NCI-H2081 treated with DMSO at 0.1 percent for 48 hours (cell line): ENCODE results near the gene LRBA.
"Not testable (repeated sequence)": the region's sequence is repeated elsewhere in the genome, so short reads cannot be mapped to it uniquely, and the experiment has no call there.

Experiments
- DNase-seq: peaks from one replicate; lab custom pipeline; 2025; lab: John Stamatoyannopoulos, UW

Gene LRBA

DNA sequence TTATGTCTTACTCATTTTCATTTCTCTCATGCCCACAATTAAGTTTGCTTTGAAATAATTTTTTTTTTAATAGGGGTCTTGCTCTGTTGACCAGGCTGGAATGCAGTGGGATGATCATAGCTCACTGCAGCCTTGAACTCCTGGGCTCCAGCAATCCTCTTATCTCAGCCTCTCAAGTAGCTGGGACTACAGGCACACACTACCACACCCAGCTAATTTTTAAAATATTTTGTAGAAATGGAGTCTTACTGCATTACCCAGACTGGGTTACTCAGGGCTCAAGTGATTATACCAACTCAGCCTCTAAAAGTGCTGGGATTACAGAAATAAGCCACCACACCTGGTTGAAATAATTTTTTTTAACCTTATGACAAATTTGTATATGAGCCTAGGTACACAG is 452.3 kb downstream of the LRBA start:
- no peak for DNase-seq

DNA sequence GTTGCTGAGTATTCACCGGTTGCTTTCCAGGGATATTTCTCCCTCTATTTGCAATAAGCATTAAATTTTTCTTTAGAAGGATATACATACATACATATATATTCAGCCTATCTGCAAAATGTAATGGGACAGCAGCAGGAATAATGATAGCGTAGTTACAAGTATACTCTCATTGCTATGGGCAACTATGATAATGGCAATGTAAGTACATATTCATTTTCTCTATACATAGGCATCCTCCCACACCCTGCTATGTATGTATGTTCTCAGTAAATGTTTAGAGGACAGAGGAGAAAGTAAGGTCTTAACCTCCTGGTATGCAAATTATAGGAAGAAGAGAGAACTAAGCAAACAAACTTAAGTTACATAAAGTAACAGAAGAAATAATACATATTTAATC is 452.8 kb downstream of the LRBA start:
- DNase-seq = no peak

DNA sequence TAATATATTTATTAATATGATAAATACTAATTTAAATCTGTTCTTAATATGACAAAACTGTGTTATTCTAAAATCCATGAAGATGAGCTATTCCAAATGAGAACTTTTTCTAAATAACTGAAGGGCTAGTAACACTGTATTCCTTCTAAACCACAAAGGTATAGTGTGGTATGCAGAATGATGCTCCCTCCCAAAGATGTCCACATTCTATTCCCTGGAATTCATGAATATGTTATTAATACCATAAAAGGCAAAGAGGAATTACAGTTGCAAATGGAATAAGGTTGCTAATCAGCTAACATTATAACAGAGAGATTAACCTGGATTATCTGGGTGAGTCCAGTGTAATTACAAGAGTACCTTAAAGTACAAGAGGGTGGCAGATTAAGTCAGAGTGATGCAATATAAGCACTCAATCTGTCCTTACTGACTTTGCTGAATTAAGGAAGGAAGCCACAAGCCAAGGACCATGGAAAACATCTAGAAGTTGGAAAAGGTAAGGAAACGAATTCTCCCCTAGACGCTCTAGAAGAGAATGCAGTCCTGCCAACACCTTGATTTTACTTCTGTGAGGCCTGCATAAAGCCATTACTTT is 453.8 kb downstream of the LRBA start:
- no peak for DNase-seq

DNA sequence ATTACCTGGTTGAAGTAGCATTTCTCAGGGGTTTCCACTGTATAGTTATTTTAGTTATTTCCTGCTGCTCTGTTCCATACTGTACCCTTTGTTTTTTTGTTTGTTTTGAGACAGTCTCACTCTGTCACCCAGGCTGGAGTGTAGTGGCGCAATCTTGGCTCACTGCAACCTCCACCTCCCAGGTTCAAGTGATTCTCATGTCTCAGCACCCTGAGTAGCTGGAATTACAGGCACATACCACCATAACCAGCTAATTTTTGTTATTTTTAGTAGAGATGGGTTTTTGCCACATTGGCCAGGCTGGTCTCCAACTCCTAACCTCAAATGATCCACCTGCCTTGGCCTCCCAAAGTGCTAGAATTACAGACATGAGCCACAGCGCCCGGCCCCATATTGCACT is 457.3 kb downstream of the LRBA start:
- DNase-seq = not testable (repeated sequence)

DNA sequence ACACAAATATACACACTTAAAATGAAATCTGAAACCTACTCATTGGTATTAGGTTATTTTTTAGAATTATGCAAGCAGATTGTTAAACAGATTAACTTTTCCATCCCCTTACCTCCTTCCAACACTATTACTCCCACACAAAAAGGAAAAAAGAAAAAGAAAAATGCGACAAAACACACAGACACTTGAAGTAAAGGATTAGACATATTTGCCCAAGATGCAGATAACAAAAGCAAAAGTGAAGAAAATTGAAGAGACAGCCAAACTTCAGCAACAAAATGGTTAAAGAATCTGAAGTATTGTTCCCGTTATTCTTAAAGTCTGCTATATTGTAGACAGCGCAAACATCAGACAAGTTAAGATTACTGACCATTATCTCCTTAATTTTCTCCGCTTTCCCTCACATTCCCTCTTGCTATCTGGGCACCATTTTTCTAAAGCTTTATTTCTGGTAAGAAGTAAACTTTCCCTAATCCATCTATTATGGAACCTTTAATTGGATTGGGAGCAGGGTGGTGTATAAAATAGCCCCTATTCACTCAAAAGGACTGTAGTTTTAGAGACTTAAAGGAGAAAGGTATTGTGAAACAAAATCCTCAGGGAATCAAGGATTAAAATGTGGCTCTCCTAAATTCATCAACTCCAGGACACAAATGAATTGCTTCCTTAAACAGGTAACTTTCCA is 467.8 kb downstream of the LRBA start:
- no peak for DNase-seq

DNA sequence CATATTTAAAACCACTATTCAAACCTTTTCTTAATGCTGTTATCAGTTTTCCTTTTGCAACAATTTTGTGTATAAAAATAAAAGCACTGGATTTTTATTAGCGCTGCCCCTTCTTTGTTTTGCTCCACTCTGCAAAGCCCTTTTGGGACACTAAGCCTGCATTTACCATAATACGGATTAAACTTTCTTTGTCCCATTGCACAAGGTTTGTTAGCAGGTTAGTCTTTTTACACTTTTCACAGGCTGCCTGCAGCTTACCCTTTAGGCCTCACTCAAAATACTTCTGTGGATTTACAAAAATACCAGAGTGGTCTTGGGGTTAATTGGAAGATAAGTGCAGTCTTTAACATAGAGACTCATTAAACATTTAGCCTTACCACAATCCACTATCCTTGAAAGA is 468.8 kb downstream of the LRBA start:
- DNase-seq = no peak

DNA sequence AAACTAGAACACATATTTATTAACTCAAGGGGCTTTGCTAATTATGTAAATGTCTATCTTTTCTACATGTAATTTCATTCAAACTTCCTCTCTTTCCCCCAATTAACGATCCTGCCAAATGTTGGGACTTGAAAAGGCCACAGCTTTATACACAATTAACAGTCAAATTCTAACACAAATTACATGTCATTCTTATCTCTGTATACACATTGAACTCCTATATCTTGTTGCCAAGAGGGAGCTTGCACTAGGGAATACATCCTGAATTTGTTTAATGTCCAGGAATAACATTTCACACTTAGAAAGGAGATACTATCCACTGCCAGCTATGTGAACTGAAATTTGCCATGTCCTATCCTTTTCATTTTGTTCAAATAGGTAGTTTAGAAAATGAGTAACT is 472.0 kb downstream of the LRBA start:
- no peak for DNase-seq

DNA sequence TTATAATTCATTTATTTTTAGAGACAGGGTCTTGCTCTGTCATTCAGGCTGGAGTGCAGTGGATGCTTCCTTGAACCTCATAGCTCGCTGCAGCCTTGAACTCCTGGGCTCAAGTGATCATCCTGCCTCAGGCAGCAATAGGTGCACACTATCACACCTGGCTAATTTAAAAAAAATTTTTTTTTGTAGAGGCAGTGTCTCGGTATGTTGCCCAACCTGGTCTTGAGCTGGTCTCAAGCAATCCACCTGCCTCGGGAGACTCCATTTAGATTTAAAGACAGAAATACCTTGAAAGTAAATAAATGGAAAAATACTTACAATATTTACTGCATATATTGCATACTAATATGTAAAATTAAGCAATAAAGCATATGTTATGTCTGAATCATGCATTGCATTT is 473.4 kb downstream of the LRBA start:
- DNase-seq = no peak

DNA sequence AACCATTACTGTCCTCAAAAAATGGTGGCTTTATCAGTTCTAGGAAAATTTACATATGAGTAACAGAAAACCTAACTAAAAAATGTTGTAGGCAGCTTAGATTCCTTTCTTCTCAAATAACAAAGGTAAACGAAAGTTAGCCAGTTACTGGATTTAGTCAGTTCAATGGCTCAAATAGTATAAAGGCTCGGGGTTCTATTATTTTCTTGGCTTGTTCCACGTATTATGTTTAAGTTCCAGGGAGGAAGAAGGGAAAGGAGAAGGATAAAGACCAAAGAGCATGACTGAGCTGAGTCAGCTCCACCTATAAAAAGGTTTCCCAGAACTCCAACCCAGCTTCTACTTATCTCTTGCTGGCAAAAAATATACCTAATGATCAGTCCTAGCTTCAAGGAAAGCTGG is 474.1 kb downstream of the LRBA start:
- DNase-seq = no peak

DNA sequence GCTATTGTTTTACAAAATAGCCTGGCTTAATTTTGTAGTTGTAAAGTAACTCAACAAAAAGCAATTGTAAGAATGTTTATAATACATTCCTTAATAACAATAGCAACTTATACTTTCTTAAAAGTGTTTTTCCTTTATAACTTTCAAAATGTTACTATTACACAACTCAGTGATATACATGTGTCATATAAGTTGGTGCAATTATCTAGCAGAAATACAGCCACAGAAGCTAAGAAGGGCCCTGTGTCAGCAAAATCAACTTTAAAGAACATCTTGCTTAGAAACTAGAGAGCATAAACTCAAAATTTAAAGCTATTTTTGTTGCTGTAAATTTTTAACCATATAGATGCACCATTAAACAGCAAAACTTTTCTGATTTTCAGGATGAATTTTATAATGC is 474.5 kb downstream of the LRBA start:
- no peak for DNase-seq

DNA sequence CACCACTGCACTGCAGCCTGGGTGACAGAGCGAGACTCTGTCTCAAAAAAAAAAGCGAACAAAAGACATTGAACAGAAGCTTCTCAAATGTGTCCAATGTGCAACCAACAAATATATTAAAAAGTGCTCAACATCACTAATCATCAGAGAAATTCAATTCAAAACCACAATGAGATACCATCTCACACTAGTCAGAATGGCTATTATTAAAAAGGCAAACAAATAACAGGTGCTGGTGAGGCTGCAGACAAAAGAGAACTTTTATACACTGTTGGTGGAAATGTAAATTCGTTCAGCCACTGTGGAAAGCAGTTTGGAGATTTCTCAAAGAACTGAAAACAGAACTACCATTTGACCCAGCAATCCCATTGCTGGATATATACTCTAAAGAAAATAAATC is 477.2 kb downstream of the LRBA start:
- not testable (repeated sequence) for DNase-seq

DNA sequence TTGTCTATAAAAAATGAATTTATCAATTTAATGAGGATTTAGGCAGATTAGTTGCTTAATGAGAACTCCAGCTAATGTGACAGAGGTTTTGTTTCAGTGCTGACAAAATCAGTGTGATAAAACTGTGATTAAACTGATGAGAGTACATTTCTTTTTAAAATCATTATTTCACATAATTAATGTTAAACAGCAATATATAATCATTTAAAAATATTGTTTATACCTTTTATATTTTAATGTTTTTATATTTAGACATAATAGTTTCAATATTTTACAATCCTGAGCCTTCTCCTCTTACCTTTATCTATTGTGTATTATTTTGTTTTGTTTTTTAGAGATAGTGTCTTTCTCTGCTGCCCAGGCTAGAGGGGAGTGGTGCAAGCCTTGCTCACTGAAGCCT is 480.3 kb downstream of the LRBA start:
- DNase-seq = no peak

DNA sequence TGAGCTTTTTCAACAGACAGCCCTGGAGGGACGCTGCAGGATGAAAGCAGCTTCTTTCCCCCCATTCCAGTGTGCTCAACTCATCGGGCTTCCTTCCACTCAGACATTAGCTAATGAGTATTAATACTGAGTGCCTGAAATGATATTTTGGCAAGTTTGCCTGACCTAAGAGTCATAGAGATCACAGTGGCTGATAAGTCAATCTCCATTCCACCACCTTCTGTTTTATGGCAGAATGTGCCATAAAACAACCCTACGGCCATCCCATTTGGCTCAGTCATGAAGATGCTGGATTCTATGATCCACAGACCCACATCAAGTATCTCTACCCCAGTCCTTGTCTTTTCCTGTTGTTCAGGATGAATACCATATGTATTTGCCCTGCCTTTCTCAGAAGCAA is 481.4 kb downstream of the LRBA start:
- no peak for DNase-seq

DNA sequence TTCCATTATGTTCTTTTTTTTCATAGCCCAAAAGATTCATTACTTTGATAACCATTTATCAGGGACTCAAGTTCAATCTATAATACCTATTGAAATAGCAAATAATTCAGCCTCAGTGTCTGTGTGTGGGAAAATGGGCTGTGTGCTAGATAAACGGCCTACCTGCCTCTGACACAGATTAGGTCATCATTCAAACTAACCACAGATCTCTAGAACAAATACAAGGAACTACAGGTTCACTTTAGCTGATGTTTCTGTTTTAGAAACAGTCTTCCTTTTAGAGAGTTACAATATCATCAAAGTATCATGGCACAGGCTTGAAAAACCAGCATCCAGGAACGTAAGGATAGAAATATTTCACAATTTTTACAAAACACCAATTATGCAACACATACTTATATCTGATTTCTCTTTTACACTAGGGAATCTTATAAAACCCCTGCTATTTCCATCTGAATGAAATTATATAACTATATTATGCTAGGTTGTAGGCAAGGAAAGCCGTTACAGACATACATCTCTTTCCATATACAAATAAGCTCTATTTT is 489.7 kb downstream of the LRBA start:
- no peak for DNase-seq

DNA sequence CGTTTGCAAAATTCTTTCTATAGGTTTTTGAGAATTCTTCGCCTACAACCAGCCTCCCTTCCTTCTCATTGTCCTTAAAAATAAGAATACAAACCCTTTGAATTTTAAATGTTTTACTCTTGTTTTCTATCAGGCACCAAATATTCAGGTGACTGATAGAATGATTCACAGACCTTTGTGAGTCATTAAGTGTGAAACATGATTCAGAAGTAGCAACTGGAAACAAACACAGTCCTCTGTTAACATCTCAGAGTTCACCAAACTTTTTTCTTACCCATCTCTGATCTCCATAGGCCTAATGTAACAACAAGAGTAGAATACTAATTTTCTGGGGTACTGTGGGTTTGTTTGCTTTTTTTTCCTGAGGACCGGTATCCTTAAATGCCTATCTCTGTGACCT is 496.5 kb downstream of the LRBA start:
- DNase-seq = no peak

DNA sequence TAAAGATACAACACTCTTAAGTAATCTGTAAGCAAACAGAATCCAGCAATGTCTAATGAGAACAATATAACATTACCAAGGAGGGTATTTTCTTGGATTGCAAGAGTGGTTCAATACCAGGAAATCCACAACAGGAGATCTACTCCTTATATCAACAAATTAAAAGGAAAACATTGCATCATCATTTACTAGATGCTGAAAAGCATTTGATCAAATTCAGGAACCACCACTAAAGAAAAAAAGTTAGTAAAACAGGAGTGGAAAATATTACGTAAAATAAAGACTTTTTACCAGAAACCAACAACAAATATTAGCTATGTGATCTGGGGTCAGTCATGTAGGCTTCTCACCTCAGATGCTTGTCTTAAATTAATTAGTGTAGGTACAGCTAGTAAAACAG is 499.9 kb downstream of the LRBA start:
- DNase-seq = no peak

DNA sequence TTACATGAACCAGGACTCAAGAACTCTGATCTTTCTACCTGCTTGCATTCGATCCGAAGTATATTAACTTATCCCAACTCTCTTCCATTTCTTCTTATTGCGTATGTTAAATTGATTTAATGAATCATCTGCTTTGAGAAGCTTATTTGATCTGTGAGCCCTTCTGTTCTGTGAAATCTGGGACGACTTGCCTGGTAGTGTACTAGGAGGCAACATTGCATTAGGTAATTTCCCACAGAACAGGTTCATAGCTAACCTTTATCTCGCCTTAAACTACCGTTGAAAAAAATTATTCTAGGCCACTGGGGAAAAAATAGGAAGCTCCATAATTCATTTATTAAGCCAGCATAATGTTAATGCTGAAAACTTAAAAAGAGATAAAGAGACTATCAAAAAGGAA is 500.4 kb downstream of the LRBA start:
- no peak for DNase-seq

DNA sequence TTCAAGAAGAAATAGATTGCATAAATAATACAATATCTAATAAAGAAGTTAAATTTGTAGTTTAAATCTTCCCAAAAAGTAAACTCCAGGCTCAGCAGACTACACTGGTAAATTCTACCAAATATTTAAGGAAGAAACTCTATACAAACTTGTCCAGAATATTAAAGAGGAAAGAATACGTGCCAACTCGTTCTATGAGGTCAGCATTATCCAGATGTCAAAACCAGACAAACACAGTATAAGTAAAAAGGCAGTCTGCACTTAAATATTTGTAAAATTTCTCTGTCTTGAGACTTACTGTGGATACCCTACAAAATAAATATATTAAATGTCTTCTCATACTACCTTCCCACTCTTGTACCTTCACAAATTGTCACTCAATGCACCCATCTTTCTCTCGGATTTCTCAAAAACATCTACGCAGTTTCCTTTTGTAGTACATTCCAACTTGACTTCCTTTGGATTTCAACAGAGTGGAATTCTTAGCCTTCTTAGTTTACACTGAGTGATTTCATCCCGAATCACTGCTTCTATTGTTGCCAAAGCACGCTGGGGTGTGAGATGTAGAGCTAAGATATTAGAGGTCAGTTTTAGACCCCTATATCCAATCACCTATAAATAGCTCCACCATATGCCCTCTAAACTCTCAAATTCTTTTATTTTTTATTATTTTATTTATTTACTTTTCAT is 504.8 kb downstream of the LRBA start:
- no peak for DNase-seq

DNA sequence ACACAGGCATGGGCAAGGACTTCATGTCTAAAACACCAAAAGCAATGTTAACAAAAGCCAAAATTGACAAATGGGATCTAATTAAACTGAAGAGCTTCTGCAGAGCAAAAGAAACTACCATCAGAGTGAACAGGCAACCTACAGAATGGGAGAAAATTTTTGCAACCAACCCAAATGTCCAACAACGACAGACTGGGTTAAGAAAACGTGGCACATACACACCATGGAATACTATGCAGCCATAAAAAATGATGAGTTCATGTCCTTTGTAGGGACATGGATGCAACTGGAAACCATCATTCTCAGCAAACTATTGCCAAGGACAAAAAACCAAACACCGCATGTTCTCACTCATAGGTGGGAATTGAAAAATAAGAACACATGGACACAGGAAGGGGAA is 507.4 kb downstream of the LRBA start:
- DNase-seq = not testable (repeated sequence)

DNA sequence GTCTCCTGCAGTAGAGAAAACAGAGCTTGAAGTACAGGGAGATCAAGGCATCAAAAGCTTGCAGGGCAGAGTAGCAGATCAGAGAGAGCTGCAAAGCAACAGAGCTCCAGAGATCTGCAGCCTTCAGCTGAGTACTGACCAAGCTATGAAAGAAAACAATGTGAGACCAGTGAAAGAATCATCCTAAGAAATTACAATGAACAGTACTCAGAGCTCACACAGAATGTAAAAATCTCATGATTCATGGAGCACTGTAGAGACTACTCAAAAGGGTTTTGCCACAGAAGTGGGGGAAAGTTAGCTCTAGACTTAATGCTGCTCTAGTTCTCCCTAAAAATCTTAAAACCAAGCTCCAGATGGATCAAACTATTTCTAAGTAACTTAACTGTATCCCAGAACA is 513.1 kb downstream of the LRBA start:
- no peak for DNase-seq

DNA sequence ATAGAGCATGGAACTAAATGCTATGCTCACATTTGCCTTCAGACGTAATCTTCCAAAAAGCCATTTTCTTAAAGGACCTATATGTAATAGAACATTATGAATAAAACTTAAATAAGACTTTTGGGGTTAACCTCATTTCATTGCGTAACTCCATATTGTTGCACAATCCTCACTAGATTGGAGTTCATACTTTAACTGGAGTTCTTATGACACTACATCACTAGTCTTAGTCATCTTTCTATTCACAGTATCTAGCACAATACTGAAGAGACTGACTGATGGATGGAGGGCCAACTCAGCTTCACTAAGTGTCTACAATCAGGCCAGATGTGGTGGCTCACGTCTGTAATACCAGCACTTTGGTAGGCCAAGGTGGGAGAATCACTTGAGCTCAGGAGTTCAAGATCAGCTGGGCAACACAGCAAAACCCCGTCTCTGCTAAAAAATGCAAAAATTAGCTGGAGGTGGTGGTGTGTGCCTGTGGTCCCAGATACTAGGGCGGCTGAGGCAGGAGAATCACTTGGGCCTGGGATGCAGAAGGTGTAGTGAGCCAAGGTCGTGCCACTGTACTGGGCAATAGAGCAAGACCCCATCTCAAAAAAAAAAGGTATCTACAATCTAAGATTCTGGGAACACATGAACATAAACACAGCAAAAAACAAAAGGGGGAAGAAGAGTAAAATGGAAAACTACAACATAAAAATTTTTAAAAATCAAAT is 513.9 kb downstream of the LRBA start:
- no peak for DNase-seq

DNA sequence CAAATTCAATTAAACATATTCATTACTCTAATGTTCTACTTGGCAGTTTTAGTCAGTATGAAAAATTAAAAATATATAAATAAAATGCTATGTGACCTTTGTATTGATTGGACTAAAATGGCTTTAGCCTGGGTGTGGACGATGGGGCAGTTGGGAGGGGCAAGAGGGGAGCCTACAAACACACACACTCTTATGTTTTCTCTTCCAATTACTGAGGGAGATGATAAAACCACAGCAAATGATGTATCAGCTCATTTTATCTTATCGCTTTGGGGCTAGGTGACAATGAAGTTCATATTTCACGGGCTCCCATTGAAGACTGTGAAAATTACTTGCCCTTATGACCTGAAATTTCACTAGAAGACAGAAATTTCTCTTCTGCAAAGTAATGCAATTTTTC is 517.5 kb downstream of the LRBA start:
- DNase-seq = no peak

DNA sequence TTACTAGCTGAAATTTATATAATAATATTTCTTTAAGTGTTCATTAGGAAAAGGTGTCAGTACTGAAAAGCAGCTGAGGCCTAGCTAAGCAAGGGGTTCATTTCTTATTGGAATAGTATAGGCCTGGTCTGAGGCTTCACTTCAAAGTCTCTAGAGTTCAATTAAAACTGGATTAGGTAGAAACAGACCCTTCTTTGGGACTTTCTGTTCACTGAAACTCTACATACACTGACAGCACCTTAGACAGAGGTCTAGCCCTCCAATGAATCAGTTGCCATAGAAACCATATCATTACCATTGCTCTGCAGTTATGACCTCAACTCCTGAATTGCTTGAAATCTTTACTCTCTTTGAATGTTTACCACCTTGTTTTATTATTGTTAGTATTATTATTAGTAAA is 519.5 kb downstream of the LRBA start:
- DNase-seq = no peak
